ENCODE measurements around the gene TMEM59.
"Not testable (repeated sequence)": the region's sequence is repeated elsewhere in the genome, so short reads cannot be mapped to it uniquely, and the experiment has no call there.

TMEM59 gene

DNA sequence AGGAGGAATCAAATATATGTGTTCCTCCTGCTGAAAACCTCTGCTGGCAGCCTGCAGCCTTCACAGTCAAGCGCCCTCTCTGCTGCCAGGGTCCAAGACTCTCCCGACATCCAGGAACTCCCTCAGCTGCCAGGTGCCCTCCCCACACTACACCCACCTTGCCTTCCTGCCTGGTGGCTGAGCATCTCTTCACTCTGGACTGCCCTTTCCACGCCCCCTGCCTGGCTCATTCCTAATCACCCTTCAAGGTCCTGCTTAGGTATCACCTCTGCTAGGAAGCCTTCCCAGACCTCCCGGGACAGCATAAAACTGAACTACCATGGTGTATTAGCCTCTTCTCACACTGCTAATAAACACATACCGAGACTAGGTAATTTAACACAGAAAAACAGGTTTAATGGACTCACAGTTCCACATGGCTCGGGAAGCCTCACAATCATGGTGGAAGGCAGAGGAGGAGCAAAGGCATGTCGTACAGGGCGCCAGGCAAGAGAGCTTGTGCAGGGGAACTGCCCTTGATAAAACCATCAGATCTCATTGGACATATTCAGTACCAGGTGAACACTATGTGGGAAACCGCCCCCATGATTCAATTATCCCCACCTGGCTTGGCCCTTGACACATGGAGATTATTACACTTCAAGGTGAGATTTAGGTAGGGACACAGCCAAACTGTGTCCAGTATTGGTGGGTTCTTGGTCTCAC, 50.3 kb downstream of the TMEM59 start:
- Histone ChIP-seq H3K4me1 (no peaks in the 10 kb centered on the region), H3K27ac (no peak overlapping the region), H3K36me3 (no peaks in the 10 kb centered on the region), H4K20me1 (no peaks in the 10 kb centered on the region), H3K9me3 (replicated peaks in 1 of 11) (peaks cover 4 to 19% (median 13%) of the 10 kb centered on the region in 11 experiments; a peak in 17 of 22 replicates), H3K27me3 (no peaks in the 10 kb centered on the region), H3K4me3 (no peak overlapping the region), H3K4me2 (no peak overlapping the region), H3K9ac (no peak overlapping the region)
- no peak for TF ChIP-seq Cebpa-rat (IDR thresholded peaks at IDR 0.05)

DNA sequence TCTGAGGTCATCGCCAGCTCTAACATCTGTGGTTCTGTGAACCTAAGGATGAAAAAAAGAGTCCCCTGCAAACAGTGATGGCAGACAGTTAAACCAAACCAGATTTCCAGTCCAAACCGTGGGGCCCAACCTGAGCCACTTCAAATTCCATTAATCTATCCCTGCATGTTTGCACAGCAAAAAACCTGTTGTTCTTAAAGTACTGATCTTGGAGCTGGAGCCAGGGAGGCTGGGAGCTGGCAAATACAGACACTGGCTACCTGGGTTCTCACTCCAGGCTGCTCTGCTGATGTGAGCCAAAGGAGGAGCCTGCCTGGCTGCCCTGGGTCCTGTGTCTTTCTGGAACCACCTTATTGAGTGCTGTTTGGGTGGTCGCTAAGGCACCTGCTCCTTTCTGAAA, 51.4 kb downstream of the TMEM59 start:
- H3K4me1 ChIP-seq, result no peaks in the 10 kb centered on the region
- H3K4me2 ChIP-seq, result no peak overlapping the region
- no peaks in the 10 kb centered on the region for H4K20me1 ChIP-seq
- H3K36me3 ChIP-seq, result no peaks in the 10 kb centered on the region
- no peaks in the 10 kb centered on the region for H3K27me3 ChIP-seq
- no peak overlapping the region for H3K4me3 ChIP-seq
- H3K27ac ChIP-seq, result no peak overlapping the region
- TF ChIP-seq Cebpa-rat (IDR thresholded peaks at IDR 0.05), result no peak
- peaks cover 4 to 19% (median 13%) of the 10 kb centered on the region in 11 experiments; a peak in 17 of 22 replicates for H3K9me3 ChIP-seq (replicated peaks in 1 of 11)
- H3K9ac ChIP-seq, result no peak overlapping the region

DNA sequence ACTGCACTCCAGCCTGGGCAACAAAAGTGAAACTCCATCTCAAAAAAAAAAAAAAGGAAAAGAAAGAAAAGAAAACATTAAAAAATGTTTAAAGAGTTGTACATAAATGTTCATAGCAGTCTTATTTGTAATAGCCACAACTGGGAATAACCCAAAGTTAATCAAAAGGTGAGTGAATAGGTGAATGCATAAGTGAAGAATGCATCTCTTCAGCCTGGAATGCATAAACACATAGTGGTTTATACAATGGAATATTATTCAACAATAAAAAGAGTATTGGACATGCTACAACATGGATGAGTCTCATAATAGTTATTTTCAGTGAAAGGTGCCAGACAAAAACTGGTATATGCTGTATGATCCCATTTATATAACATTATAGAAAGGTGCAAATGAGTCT, 53.1 kb downstream of the TMEM59 start:
- Histone ChIP-seq H3K4me1 (no peaks in the 10 kb centered on the region), H3K9ac (no peak overlapping the region), H3K4me2 (no peak overlapping the region), H3K9me3 (replicated peaks in 1 of 11) (peaks cover 4 to 18% (median 13%) of the 10 kb centered on the region in 11 experiments; a peak in 17 of 22 replicates), H3K27me3 (no peaks in the 10 kb centered on the region), H3K36me3 (no peaks in the 10 kb centered on the region), H3K4me3 (no peak overlapping the region), H3K27ac (no peak overlapping the region), H4K20me1 (no peaks in the 10 kb centered on the region)
- no peak for TF ChIP-seq Cebpa-rat (IDR thresholded peaks at IDR 0.05)

DNA sequence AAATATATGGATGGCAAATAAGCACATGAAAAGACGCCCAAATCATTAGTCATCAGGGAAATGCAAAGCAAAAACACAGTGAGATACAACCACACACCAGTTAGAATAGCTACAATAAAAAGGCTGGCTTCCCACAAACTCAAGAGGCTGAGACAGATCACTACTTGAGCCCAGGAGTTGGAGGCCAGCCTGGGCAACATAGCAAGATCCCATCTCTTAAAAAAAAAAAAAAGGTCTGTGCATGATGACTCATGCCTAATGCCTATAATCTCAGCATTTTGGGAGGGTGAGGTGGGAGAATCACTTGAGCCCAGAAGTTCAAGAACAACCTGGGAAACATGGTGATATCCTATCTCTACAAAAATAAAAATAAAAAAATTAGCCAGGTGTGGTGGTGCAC, 54.8 kb downstream of the TMEM59 start:
- H3K4me3 ChIP-seq, result no peak overlapping the region
- no peaks in the 10 kb centered on the region for H4K20me1 ChIP-seq
- no peak for TF ChIP-seq Cebpa-rat (IDR thresholded peaks at IDR 0.05)
- H3K27me3 ChIP-seq, result no peaks in the 10 kb centered on the region
- no peaks in the 10 kb centered on the region for H3K4me1 ChIP-seq
- no peak overlapping the region for H3K27ac ChIP-seq
- H3K4me2 ChIP-seq, result no peak overlapping the region
- H3K9ac ChIP-seq, result no peak overlapping the region
- H3K36me3 ChIP-seq, result no peaks in the 10 kb centered on the region
- peaks cover under 1 to 11% (median 4%) of the 10 kb centered on the region in 11 experiments; a peak in 16 of 22 replicates for H3K9me3 ChIP-seq (replicated peaks in 1 of 11)

DNA sequence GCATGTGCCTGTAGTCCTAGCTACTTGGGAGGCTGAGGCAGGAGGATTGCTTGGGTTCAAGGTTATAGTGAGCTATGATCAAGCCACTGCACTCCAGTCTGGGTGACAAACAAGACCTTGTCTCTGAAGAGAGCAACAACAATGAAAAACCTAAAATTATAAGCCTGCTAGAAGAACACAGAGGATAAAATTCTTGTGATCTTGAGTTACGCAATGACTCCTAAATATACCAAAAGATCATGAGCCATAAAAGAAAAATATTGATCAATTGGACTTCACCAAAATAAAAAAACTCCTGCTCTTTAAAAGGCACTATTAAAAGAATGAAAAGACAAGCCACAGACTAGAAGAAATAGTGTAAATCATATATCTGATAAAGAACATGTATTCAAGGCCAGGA, 57.3 kb downstream of the TMEM59 start:
- H4K20me1 ChIP-seq, result no peaks in the 10 kb centered on the region
- H3K4me3 ChIP-seq, result no peak overlapping the region
- H3K9me3 ChIP-seq (replicated peaks in 1 of 11), result peaks cover 21 to 30% (median 24%) of the 10 kb centered on the region in 11 experiments
- no peaks in the 10 kb centered on the region for H3K27me3 ChIP-seq
- peak in 1 of 11 experiments; percentile 8; a peak in 3 of 22 replicates for TF ChIP-seq Cebpa-rat (IDR thresholded peaks at IDR 0.05)
- peaks cover 0 to 7% (median 0%) of the 10 kb centered on the region in 11 experiments; a peak in 2 of 22 replicates for H3K36me3 ChIP-seq
- H3K9ac ChIP-seq, result no peak overlapping the region
- no peaks in the 10 kb centered on the region for H3K4me1 ChIP-seq
- no peak overlapping the region for H3K4me2 ChIP-seq
- H3K27ac ChIP-seq, result no peak overlapping the region

DNA sequence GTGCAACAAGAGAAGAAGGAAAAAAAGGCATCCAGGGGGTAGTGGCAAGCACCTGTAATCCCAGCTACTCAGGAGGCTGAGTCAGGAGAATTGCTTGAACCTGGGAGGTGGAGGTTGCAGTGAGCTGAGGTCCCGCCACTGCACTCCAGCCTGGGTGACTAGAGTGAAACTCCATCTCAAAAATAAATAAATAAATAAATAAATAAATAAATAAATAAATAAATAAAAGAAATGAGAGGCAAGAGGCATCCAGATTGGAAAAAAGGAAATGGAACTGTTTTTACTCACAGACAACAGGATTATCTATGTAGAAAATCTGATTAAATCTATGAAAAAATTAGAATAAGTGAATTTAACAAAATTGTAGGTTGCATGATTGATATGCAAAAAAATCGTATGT, 58.5 kb downstream of the TMEM59 start:
- H4K20me1 ChIP-seq, H3K27me3 ChIP-seq, H3K27ac ChIP-seq, H3K4me3 ChIP-seq, H3K9ac ChIP-seq, H3K4me1 ChIP-seq, H3K36me3 ChIP-seq, H3K4me2 ChIP-seq: not testable (repeated sequence)
- H3K9me3 ChIP-seq (replicated peaks in 1 of 11), result peaks cover 21 to 31% (median 24%) of the 10 kb centered on the region in 11 experiments

DNA sequence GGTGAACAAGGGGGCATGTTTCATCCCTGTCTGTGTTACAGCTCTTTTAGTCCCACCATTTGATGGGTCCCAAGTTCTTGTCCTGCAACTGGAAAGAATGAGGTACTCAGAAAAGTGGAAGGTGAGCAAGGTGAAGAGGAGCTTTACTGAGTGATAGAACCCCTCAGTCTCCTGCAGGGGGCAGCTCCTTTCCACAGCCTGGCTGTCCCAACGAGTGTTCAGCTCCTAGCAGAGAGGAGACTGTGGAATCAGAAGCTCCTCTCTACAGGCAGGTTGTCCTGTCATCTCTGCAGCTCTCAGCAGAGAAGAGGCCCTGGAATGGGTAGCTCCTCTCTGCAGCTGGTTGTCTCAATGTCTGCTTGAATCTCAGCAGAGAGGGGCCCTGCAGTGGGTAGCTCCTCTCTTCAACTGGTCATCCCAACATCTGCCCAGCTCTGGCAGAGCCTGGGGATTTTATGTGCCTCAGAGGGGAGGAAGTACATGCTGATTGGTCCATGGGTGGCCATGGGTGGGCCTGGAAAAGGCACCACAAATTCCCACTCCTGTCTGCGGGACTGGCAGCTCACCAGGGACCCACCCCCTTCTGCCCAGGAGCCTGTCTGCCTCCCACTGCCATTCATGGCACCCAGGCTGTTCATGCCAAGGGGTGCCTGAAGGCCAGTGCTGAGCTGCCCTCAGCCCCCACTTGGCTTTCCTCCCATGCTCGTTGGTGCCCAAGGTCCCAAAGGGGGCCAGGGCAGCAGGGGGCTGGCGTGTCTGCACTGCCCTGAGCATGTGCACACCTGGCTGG, 60.7 kb downstream of the TMEM59 start:
- Histone ChIP-seq H3K4me1 (no peaks in the 10 kb centered on the region), H3K36me3 (peaks cover 0 to 7% (median 0%) of the 10 kb centered on the region in 11 experiments; a peak in 2 of 22 replicates), H3K9ac (no peak overlapping the region), H3K27ac (no peak overlapping the region), H3K4me2 (no peak overlapping the region), H3K27me3 (no peaks in the 10 kb centered on the region), H3K4me3 (peak overlapping the region in 1 of 10 experiments; percentile 16; a peak in 1 of 20 replicates), H3K9me3 (replicated peaks in 1 of 11) (peaks cover 21 to 31% (median 24%) of the 10 kb centered on the region in 11 experiments), H4K20me1 (no peaks in the 10 kb centered on the region)
- no peak for TF ChIP-seq Cebpa-rat (IDR thresholded peaks at IDR 0.05)

DNA sequence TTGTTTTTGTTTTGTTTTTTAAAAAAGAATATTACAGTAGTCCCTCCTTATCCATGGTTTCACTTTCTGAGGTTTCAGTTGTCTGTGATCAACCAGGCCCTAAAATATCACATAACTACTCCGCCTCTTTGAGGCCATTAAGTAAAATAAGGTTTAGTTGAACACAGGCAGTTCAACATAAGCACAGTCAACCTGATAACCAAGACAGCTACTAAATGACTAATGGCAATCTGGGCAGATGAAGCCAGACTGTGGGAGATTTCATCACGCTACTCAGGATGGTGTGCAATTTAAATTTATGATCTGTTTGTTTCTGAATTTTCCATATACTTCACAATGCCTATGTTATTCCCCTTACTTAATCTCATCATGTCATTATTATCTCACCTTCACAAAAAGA, 65.1 kb downstream of the TMEM59 start:
- Histone ChIP-seq H3K27me3 (no peaks in the 10 kb centered on the region), H3K27ac (no peak overlapping the region), H4K20me1 (no peaks in the 10 kb centered on the region), H3K36me3 (peaks cover 0 to 7% (median 0%) of the 10 kb centered on the region in 11 experiments; a peak in 2 of 22 replicates), H3K9me3 (replicated peaks in 1 of 11) (peaks cover 18 to 23% (median 21%) of the 10 kb centered on the region in 11 experiments), H3K4me3 (no peak overlapping the region), H3K4me2 (no peak overlapping the region), H3K4me1 (peaks cover 0 to 2% (median 0%) of the 10 kb centered on the region in 10 experiments; a peak in 2 of 20 replicates), H3K9ac (no peak overlapping the region)
- no peak for TF ChIP-seq Cebpa-rat (IDR thresholded peaks at IDR 0.05)

DNA sequence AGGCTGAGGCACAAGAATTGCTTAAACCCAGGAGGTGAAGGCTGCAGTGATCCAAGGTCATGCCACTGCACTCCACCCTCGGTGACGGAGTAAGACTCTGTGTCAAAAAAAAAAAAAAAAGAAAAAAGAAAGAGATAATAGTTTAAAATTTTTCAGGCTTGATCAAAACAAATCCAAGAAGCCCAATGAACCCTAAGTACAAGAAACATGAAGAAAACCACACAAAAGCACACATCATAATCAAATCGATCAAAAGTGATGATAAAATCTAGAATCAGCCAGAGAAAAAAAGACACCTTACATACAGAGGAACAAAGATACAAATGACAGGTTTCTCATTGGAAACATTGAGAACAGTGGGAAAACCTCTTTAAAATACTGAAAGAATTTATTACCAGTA, 66.5 kb downstream of the TMEM59 start:
- no peak overlapping the region for H3K9ac ChIP-seq
- peaks cover 0 to 16% (median 10%) of the 10 kb centered on the region in 10 experiments; a peak in 13 of 20 replicates for H3K4me1 ChIP-seq
- peaks cover 3 to 8% (median 7%) of the 10 kb centered on the region in 11 experiments for H3K9me3 ChIP-seq (replicated peaks in 1 of 11)
- H3K27ac ChIP-seq, result no peak overlapping the region
- TF ChIP-seq Cebpa-rat (IDR thresholded peaks at IDR 0.05), result no peak
- no peaks in the 10 kb centered on the region for H4K20me1 ChIP-seq
- no peak overlapping the region for H3K4me3 ChIP-seq
- H3K4me2 ChIP-seq, result no peak overlapping the region
- H3K27me3 ChIP-seq, result no peaks in the 10 kb centered on the region
- no peaks in the 10 kb centered on the region for H3K36me3 ChIP-seq

Data from BLaER1 treated with 17β-estradiol and CSF1 and Interleukin-3, amounts not matched to agents 10 nM and 100 nM (cell line).